ENCODE results near the gene CUL3. TPM values are rescaled to one million over a fixed set of nuclear protein-coding genes. Genes with fewer than 3 reads are reported as not detected.

CUL3 gene
- total RNA-seq, 1 experiment from 2014 or later: 104 TPM

DNA sequence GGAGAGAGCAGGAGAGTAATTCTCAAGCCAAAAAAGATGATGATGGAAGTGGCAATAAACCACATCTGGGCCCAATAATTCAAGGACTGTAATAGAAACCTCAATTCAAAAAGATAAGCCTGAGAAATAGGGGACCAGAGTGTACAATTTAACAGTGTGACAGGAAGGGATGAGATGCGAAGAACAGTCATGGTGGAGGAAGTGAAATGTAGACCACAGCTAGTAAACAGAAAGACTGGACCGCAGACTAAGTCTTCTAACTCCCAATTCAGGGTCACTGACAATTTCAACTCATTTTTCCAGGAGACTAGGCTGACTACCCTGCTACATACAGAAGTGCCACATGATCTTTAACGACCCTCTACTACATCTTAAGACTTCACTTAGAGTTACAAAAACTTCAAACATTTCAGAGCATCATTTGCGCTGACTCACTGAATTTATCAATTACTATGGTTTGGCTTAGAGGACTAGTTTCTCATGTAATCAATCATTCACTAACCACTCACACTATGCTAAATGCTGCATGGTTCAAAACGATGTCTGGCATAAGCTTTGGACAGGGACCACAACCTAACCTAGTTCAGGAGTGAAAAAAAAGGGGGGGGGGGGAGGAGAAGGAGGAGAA is 9.0 kb downstream of the CUL3 start:
- in situ Hi-C loops (cut with HindIII; ENCODE audit: low pct_unique_long_range_greater_than_20kb, low sequenced_read_pairs) (no loop called here), intact Hi-C loops (cut with micrococcal nuclease; ENCODE audit: unreplicated experiment) (no loop called here)
- Histone ChIP-seq H3K27ac (ENCODE audit: low read length) (no peak overlapping the region), H3K4me1 (ENCODE audit: control insufficient read depth, insufficient read depth, low read length) (peaks cover 38% of the 10 kb centered on the region), H3K9me3 (ENCODE audit: control insufficient read depth, insufficient read depth, low read depth, low read length) (no peaks in the 10 kb centered on the region), H3K4me3 (ENCODE audit: low read depth in 2 of 2, low read length in 2 of 2) (no peak overlapping the region), H3K27me3 (ENCODE audit: control insufficient read depth, insufficient read depth, low read length) (no peaks in the 10 kb centered on the region), H3K36me3 (ENCODE audit: control insufficient read depth, insufficient read depth, low read length) (no peaks in the 10 kb centered on the region)
- BruUV-seq (replicated peaks): no TSS peak
- POLR2A ChIA-PET: no interaction called here
- DNase-seq (ENCODE audit: low read depth, low spot score) (no peak), ATAC-seq (no peak)
- CTCF ChIA-PET: no interaction called here
- TF ChIP-seq POLR2AphosphoS5 (IDR thresholded peaks at IDR 0.05; ENCODE audit: low read depth, low read length) (no peak), TCF7L2 (IDR thresholded peaks at IDR 0.05; ENCODE audit: low read depth, low read length) (no peak), SIN3A (IDR thresholded peaks at IDR 0.05; ENCODE audit: borderline replicate concordance, insufficient read depth, low read depth, low read length) (no peak)
- TF ChIP-seq, protein P1, sequence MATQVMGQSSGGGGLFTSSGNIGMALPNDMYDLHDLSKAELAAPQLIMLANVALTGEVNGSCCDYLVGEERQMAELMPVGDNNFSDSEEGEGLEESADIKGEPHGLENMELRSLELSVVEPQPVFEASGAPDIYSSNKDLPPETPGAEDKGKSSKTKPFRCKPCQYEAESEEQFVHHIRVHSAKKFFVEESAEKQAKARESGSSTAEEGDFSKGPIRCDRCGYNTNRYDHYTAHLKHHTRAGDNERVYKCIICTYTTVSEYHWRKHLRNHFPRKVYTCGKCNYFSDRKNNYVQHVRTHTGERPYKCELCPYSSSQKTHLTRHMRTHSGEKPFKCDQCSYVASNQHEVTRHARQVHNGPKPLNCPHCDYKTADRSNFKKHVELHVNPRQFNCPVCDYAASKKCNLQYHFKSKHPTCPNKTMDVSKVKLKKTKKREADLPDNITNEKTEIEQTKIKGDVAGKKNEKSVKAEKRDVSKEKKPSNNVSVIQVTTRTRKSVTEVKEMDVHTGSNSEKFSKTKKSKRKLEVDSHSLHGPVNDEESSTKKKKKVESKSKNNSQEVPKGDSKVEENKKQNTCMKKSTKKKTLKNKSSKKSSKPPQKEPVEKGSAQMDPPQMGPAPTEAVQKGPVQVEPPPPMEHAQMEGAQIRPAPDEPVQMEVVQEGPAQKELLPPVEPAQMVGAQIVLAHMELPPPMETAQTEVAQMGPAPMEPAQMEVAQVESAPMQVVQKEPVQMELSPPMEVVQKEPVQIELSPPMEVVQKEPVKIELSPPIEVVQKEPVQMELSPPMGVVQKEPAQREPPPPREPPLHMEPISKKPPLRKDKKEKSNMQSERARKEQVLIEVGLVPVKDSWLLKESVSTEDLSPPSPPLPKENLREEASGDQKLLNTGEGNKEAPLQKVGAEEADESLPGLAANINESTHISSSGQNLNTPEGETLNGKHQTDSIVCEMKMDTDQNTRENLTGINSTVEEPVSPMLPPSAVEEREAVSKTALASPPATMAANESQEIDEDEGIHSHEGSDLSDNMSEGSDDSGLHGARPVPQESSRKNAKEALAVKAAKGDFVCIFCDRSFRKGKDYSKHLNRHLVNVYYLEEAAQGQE (IDR thresholded peaks at IDR 0.05; ENCODE audit: insufficient read depth in 1 of 2, low read depth in 2 of 2, low read length in 1 of 2): no peak
- TF ChIP-seq, protein P2, sequence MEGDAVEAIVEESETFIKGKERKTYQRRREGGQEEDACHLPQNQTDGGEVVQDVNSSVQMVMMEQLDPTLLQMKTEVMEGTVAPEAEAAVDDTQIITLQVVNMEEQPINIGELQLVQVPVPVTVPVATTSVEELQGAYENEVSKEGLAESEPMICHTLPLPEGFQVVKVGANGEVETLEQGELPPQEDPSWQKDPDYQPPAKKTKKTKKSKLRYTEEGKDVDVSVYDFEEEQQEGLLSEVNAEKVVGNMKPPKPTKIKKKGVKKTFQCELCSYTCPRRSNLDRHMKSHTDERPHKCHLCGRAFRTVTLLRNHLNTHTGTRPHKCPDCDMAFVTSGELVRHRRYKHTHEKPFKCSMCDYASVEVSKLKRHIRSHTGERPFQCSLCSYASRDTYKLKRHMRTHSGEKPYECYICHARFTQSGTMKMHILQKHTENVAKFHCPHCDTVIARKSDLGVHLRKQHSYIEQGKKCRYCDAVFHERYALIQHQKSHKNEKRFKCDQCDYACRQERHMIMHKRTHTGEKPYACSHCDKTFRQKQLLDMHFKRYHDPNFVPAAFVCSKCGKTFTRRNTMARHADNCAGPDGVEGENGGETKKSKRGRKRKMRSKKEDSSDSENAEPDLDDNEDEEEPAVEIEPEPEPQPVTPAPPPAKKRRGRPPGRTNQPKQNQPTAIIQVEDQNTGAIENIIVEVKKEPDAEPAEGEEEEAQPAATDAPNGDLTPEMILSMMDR (IDR thresholded peaks at IDR 0.05): no peak

DNA sequence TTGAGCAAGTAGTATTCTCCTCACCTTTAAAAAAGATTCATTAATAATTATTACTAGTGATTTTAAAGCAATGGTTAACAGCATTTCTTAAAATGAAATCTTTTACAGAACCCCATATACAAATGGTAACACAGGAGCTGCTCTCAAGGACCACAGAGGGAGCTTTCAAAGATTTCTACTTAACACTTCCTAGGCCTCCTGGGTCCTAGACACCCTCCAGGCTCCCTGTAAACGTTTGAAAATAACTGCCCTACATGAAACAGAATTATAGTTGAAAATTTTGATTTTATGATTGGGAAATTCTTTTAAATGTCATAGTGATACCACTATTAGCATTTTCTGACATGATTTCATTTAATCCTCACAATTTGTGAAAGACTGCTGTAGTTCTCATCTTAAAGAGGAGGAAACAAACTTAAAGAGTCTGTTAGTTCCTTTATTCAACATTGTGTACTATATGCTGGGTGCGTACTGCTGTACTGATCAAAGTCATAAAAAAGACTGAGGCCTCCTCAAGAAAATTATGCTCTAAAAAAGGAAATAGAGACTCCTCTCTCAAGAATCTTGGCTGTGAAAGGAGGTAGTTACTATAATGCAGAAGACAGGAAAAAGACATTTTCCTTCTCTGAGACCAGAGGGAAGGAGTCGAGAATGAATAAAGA is 10.6 kb downstream of the CUL3 start:
- ATAC-seq: no peak
- Histone ChIP-seq H3K36me3 (ENCODE audit: control insufficient read depth, insufficient read depth, low read length) (no peaks in the 10 kb centered on the region), H3K9me3 (ENCODE audit: control insufficient read depth, insufficient read depth, low read depth, low read length) (no peaks in the 10 kb centered on the region), H3K27me3 (ENCODE audit: control insufficient read depth, insufficient read depth, low read length) (no peaks in the 10 kb centered on the region), H3K4me1 (ENCODE audit: control insufficient read depth, insufficient read depth, low read length) (peaks cover 40% of the 10 kb centered on the region), H3K4me3 (ENCODE audit: low read depth in 2 of 2, low read length in 2 of 2) (no peak overlapping the region), H3K27ac (ENCODE audit: low read length) (no peak overlapping the region)
- CTCF ChIA-PET: no interaction called here
- TF ChIP-seq, protein P1 (IDR thresholded peaks at IDR 0.05; ENCODE audit: insufficient read depth in 1 of 2, low read depth in 2 of 2, low read length in 1 of 2): no peak
- TF ChIP-seq SIN3A (IDR thresholded peaks at IDR 0.05; ENCODE audit: borderline replicate concordance, insufficient read depth, low read depth, low read length) (no peak), TCF7L2 (IDR thresholded peaks at IDR 0.05; ENCODE audit: low read depth, low read length) (no peak), POLR2AphosphoS5 (IDR thresholded peaks at IDR 0.05; ENCODE audit: low read depth, low read length) (no peak)
- TF ChIP-seq, protein P2 (IDR thresholded peaks at IDR 0.05): no peak
- BruUV-seq (replicated peaks): no TSS peak
- POLR2A ChIA-PET: interaction anchor here (0.6 kb wide), 1 partner anchor 45 kb away, joined by 5 read pairs; no protein-coding TSS in a partner anchor
- in situ Hi-C loops (cut with HindIII; ENCODE audit: low pct_unique_long_range_greater_than_20kb, low sequenced_read_pairs) (no loop called here), intact Hi-C loops (cut with micrococcal nuclease; ENCODE audit: unreplicated experiment) (no loop called here)
- DNase-seq (ENCODE audit: low read depth, low spot score): no peak
